AG09309 (cell line): ENCODE measurements around the gene CNTNAP2.
"Not testable (repeated sequence)": the region's sequence is repeated elsewhere in the genome, so short reads cannot be mapped to it uniquely, and the experiment has no call there.

Source experiments
- DNase-seq: peaks from one replicate; pipeline ENCODE4 v3.0.0-alpha.2; 2010; ENCODE audit warnings: low read depth
- H3K4me3 ChIP-seq: 2 replicates; pipeline ENCODE4 v1.5.1; 2011; ENCODE audit warnings: mild to moderate bottlenecking, low read depth, low read length, moderate library complexity; ENCODE audit not compliant: control insufficient read depth
- CTCF ChIP-seq: IDR thresholded peaks from 2 replicates; pipeline ENCODE4 v1.5.1; 2011; ENCODE audit warnings: mild to moderate bottlenecking, low read depth, low read length, inconsistent platforms; ENCODE audit not compliant: insufficient read depth, control insufficient read depth; ENCODE audit errors: missing control alignments

CNTNAP2 gene

GRCh38 chr7:146885231-146885630, 768.6 kb downstream of the CNTNAP2 start:
- no peak for TF ChIP-seq CTCF
- H3K4me3 ChIP-seq, result no peak overlapping the region
- no peak for DNase-seq

- no peak for TF ChIP-seq CTCF
- no peak for DNase-seq
- H3K4me3 ChIP-seq, result no peak overlapping the region
These were observed 773.4 kb downstream of the CNTNAP2 start for GRCh38 chr7:146889806-146890555.

- no peak overlapping the region for H3K4me3 ChIP-seq
These were observed 775.5 kb downstream of the CNTNAP2 start for GRCh38 chr7:146892151-146892550.

GRCh38 chr7:146894927-146895326, 778.3 kb downstream of the CNTNAP2 start:
- no peak for TF ChIP-seq CTCF
- no peak overlapping the region for H3K4me3 ChIP-seq
- no peak for DNase-seq

More at GRCh38 chr7:146892151-146892550, 775.5 kb downstream of the CNTNAP2 start:
- DNase-seq, result no peak
- no peak for TF ChIP-seq CTCF

GRCh38 chr7:146902266-146902665, 785.7 kb downstream of the CNTNAP2 start:
- TF ChIP-seq CTCF, result no peak
- no peak for DNase-seq
- H3K4me3 ChIP-seq, result no peak overlapping the region

GRCh38 chr7:146902728-146903127, 786.1 kb downstream of the CNTNAP2 start:
- TF ChIP-seq CTCF, result no peak
- H3K4me3 ChIP-seq, result no peak overlapping the region
- DNase-seq, result no peak

- not testable (repeated sequence) for DNase-seq, H3K4me3 ChIP-seq
These were observed 789.1 kb downstream of the CNTNAP2 start for GRCh38 chr7:146905746-146906145.
